Natural killer cell (primary cell): ENCODE measurements around the gene DDAH1. TPM values are rescaled to one million over a fixed set of nuclear protein-coding genes. Genes with fewer than 3 reads are reported as not detected.

Source experiments
- ATAC-seq, 3 donors: fragments of 150-1000 bp in 2 of 3; fragments of 200-7000 bp in 1 of 3; cut with Tn5 transposase; 1 replicate in 1 of 3; 2 replicates in 2 of 3; pipeline ENCODE4 v1.10.0; 2021; ENCODE audit warnings: mild to moderate bottlenecking in 2 of 3, moderate library complexity in 2 of 3
- DNase-seq, 2 donors: peaks; one replicate each; pipeline versions ENCODE4 v3.0.0 to v3.0.0-alpha.2; 2013 to 2021; ENCODE audit warnings: mixed read lengths in 1 of 2
- H3K27ac ChIP-seq: one replicate; pipeline ENCODE4 v1.5.1; 2013; ENCODE audit warnings: mild to moderate bottlenecking, low read length
- H3K27me3 ChIP-seq: one replicate; pipeline ENCODE4 v1.6.1; 2013; ENCODE audit warnings: low read length; ENCODE audit not compliant: control insufficient read depth, insufficient read depth
- H3K36me3 ChIP-seq: one replicate; pipeline ENCODE4 v1.6.1; 2013; ENCODE audit warnings: low read length; ENCODE audit not compliant: control insufficient read depth, insufficient read depth
- H3K4me1 ChIP-seq: one replicate; pipeline ENCODE4 v1.6.1; 2013; ENCODE audit warnings: low read length; ENCODE audit not compliant: control insufficient read depth, insufficient read depth
- H3K4me3 ChIP-seq: one replicate; pipeline ENCODE4 v1.5.1; 2013; ENCODE audit warnings: low read length
- H3K9me3 ChIP-seq: one replicate; pipeline ENCODE4 v1.6.1; 2013; ENCODE audit warnings: low read length; ENCODE audit not compliant: control insufficient read depth, insufficient read depth
- H3K27ac Mint-ChIP-seq, 2 donors: one replicate each; pipeline ENCODE4 v1.8.0; 2022; ENCODE audit warnings: mild to moderate bottlenecking in 2 of 2, mixed read lengths in 2 of 2, moderate library complexity in 1 of 2
- H3K27me3 Mint-ChIP-seq, 2 donors: one replicate each; pipeline ENCODE4 v1.8.0; 2022; ENCODE audit warnings: low read depth in 2 of 2, mixed read lengths in 2 of 2
- H3K36me3 Mint-ChIP-seq: one replicate; pipeline ENCODE4 v1.8.0; 2022; ENCODE audit warnings: mixed read lengths
- H3K4me1 Mint-ChIP-seq, 2 donors: one replicate each; pipeline ENCODE4 v1.8.0; 2022; ENCODE audit warnings: mixed read lengths in 2 of 2
- H3K4me3 Mint-ChIP-seq: one replicate; pipeline ENCODE4 v1.8.0; 2022; ENCODE audit warnings: mild to moderate bottlenecking, moderate library complexity, mixed read lengths
- H3K9me3 Mint-ChIP-seq, 2 donors: one replicate each; pipeline ENCODE4 v1.8.0; 2022; ENCODE audit warnings: mixed read lengths in 2 of 2
- WGBS: methylation state at CpG from one replicate; pipeline ENCODE4 v1.1.7; 2013; ENCODE audit warnings: missing lambda C conversion rate; ENCODE audit not compliant: insufficient coverage; 5-methylcytosine and 5-hydroxymethylcytosine counted together
- intact Hi-C: fragments of 100-400 bp; cut with micrococcal nuclease; formaldehyde crosslinking; loops from one replicate; pipeline ENCODE4 v1.14.2; 2022
- total RNA-seq, 4 donors: library from RNA; stranded (reverse); fragments of 120-200 nt in 1 of 4; gene quantifications; one replicate each; pipeline versions ENCODE4 v1.2.3 to v1.2.4, GENCODE V29; 2013 to 2022
- TF ChIP-seq, protein P1 (sequence below): fragments of 200-600 bp; IDR thresholded peaks from one replicate; pipeline ENCODE4 v1.8.0; 2022; ENCODE audit warnings: antibody characterized with exemption

The DDAH1 gene
- total RNA-seq, 3 donors from 2014 or later (not counting 1 experiment from before 2014, with no cell fraction given) = 0.07 to 0.20 TPM; not detected in 1

GRCh38 chr1:85481688-85482087 lies 16.7 kb upstream of the DDAH1 start:
- Histone ChIP-seq H3K9me3 (no peaks in the 10 kb centered on the region), H3K27ac (no peak overlapping the region), H3K4me1 (no peaks in the 10 kb centered on the region), H3K4me3 (no peak overlapping the region), H3K27me3 (peaks cover 2% of the 10 kb centered on the region), H3K36me3 (no peaks in the 10 kb centered on the region)
- Mint-ChIP-seq H3K27ac (no peak overlapping the region), H3K9me3 (no peaks in the 10 kb centered on the region), H3K4me3 (no peak overlapping the region), H3K27me3 (peaks cover 0 to 2% of the 10 kb centered on the region in 2 donors), H3K36me3 (no peaks in the 10 kb centered on the region), H3K4me1 (no peaks in the 10 kb centered on the region)
- WGBS = 96% methylated on average over 3 of the region's 3 CpGs
- no peak for DNase-seq
- intact Hi-C loops = no loop called here
- TF ChIP-seq, protein P1, sequence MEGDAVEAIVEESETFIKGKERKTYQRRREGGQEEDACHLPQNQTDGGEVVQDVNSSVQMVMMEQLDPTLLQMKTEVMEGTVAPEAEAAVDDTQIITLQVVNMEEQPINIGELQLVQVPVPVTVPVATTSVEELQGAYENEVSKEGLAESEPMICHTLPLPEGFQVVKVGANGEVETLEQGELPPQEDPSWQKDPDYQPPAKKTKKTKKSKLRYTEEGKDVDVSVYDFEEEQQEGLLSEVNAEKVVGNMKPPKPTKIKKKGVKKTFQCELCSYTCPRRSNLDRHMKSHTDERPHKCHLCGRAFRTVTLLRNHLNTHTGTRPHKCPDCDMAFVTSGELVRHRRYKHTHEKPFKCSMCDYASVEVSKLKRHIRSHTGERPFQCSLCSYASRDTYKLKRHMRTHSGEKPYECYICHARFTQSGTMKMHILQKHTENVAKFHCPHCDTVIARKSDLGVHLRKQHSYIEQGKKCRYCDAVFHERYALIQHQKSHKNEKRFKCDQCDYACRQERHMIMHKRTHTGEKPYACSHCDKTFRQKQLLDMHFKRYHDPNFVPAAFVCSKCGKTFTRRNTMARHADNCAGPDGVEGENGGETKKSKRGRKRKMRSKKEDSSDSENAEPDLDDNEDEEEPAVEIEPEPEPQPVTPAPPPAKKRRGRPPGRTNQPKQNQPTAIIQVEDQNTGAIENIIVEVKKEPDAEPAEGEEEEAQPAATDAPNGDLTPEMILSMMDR = no peak
- ATAC-seq = no peak

DNA sequence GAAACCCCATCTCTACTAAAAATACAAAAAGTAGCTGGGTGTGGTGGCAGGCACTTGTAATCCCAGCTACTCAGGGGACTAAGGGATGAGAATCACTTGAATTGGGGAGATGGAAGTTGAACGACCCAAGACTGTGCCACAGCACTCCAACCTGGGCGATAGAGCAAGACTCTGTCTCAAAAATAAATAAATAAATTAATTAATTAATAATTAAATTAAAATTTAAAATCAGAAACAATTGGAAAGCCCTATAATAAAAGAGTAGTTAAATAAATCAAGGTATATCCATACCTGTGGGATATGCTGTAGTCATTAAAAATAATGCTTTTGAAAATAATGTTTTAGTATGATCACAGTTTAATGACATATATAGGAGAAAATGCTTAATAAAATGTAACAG lies 15.6 kb upstream of the DDAH1 start:
- Histone ChIP-seq H3K4me1 (no peaks in the 10 kb centered on the region), H3K36me3 (no peaks in the 10 kb centered on the region), H3K27ac (no peak overlapping the region), H3K27me3 (no peaks in the 10 kb centered on the region), H3K9me3 (no peaks in the 10 kb centered on the region), H3K4me3 (no peak overlapping the region)
- no peaks in the 10 kb centered on the region for H3K27me3 Mint-ChIP-seq
- H3K27ac Mint-ChIP-seq = no peak overlapping the region
- no peaks in the 10 kb centered on the region for H3K4me1 Mint-ChIP-seq
- WGBS = no CpG with 5 or more reads among the region's 2 CpGs
- intact Hi-C loops = no loop called here
- DNase-seq = no peak
- no peak for ATAC-seq
- TF ChIP-seq, protein P1 = no peak
- no peaks in the 10 kb centered on the region for H3K9me3 Mint-ChIP-seq
- H3K36me3 Mint-ChIP-seq = no peaks in the 10 kb centered on the region
- no peak overlapping the region for H3K4me3 Mint-ChIP-seq

DNA sequence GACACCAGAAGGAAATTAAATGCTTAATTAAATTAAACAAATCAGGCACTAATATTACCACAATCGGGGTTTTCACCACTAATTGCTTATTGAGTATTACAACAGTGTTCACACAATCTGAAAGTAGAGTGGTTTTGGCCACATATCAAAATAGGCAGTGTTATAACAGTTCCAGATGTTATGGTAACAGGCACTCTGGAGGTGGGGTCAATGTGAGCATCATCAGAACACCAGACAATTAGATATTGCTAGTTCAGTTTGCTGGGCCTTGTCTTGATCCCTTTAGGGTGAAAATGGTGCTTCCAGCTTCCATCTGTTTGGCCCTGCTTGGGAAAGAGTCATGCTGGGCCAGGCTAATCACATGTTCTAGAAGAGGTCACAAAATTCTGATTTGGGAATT lies 14.5 kb upstream of the DDAH1 start:
- Mint-ChIP-seq H3K4me3 (no peak overlapping the region), H3K27ac (no peak overlapping the region), H3K36me3 (no peaks in the 10 kb centered on the region), H3K27me3 (no peaks in the 10 kb centered on the region), H3K9me3 (no peaks in the 10 kb centered on the region), H3K4me1 (no peaks in the 10 kb centered on the region)
- intact Hi-C loops = no loop called here
- no peak overlapping the region for H3K4me3 ChIP-seq
- H3K36me3 ChIP-seq = no peaks in the 10 kb centered on the region
- H3K9me3 ChIP-seq = no peaks in the 10 kb centered on the region
- H3K27me3 ChIP-seq = no peaks in the 10 kb centered on the region
- H3K4me1 ChIP-seq = no peaks in the 10 kb centered on the region
- peak in 1 of 3 donors; percentile 17 for ATAC-seq
- no peak overlapping the region for H3K27ac ChIP-seq
- TF ChIP-seq, protein P1 = no peak
- no peak for DNase-seq
- 83% methylated on average over 1 of the region's 1 CpG for WGBS

DNA sequence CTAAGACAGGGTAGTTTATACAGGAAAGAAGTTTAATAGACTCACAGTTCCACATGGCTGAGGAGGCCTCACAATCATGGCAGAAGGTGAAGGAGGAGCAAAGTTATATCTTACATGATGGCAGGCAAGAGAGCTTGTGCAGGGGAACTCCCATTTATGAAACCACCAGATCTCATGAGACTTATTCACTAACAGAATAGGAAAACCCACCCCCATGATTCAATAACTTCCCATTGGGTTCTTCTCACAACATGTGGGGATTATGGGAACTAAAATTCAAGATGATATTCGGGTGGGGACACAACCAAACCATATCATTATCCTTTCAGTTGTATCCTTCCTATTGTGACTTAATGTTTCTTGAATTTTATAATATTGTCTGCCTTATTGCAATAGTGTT lies 13.4 kb upstream of the DDAH1 start:
- Mint-ChIP-seq H3K27ac (no peak overlapping the region), H3K4me3 (no peak overlapping the region), H3K36me3 (no peaks in the 10 kb centered on the region), H3K27me3 (peaks cover 0 to 8% of the 10 kb centered on the region in 2 donors), H3K9me3 (peaks cover 2 to 4% of the 10 kb centered on the region in 2 donors), H3K4me1 (no peaks in the 10 kb centered on the region)
- H3K4me3 ChIP-seq = no peak overlapping the region
- H3K27ac ChIP-seq = no peak overlapping the region
- intact Hi-C loops = no loop called here
- TF ChIP-seq, protein P1 = no peak
- ATAC-seq (no peak), DNase-seq (no peak)
- no peaks in the 10 kb centered on the region for H3K27me3 ChIP-seq
- no peaks in the 10 kb centered on the region for H3K36me3 ChIP-seq
- no CpG with 5 or more reads among the region's 1 CpG for WGBS
- H3K4me1 ChIP-seq = no peaks in the 10 kb centered on the region
- no peaks in the 10 kb centered on the region for H3K9me3 ChIP-seq
